HG03442 (cell line): Measurements from ENCODE around the gene ICAM2.
A peak's percentile ranks its signal among the peaks of the same experiment; 100 is the strongest.

Experiments
- ATAC-seq: cut with Tn5 transposase; IDR thresholded peaks from one replicate; pipeline ENCODE4 v1.9.1; 2021; ENCODE audit warnings: mild to moderate bottlenecking, moderate library complexity; ENCODE audit not compliant: unreplicated experiment

Gene ICAM2

GRCh38 chr17:64045176-64045575 is 24.7 kb upstream of the ICAM2 start:
- ATAC-seq: no peak

- no peak for ATAC-seq
Observed at GRCh38 chr17:64042700-64043485, 22.5 kb upstream of the ICAM2 start.

GRCh38 chr17:64041912-64042311 is 21.5 kb upstream of the ICAM2 start:
- ATAC-seq: no peak

GRCh38 chr17:64040206-64040605 is 19.8 kb upstream of the ICAM2 start:
- no peak for ATAC-seq

- ATAC-seq: no peak
Observed at GRCh38 chr17:64039106-64039400, 18.6 kb upstream of the ICAM2 start.

- no peak for ATAC-seq
Observed at GRCh38 chr17:64038331-64039105, 18.1 kb upstream of the ICAM2 start.

GRCh38 chr17:64037802-64038201 is 17.4 kb upstream of the ICAM2 start:
- no peak for ATAC-seq

- ATAC-seq: no peak
Observed at GRCh38 chr17:64037180-64037579, 16.7 kb upstream of the ICAM2 start.

GRCh38 chr17:64036198-64036922 is 15.9 kb upstream of the ICAM2 start:
- ATAC-seq: no peak

- no peak for ATAC-seq
Observed at GRCh38 chr17:64032081-64032480, 11.6 kb upstream of the ICAM2 start.

GRCh38 chr17:64028874-64029464 is 8.5 kb upstream of the ICAM2 start:
- no peak for ATAC-seq

GRCh38 chr17:64025732-64026294 is 5.4 kb upstream of the ICAM2 start:
- peak; percentile 75 for ATAC-seq

- ATAC-seq: no peak
Observed at GRCh38 chr17:64024781-64025731, 4.6 kb upstream of the ICAM2 start.

GRCh38 chr17:64024215-64024654 is 3.8 kb upstream of the ICAM2 start:
- ATAC-seq: no peak

GRCh38 chr17:64022611-64023063 is 2.2 kb upstream of the ICAM2 start:
- no peak for ATAC-seq

- peak; percentile 4 for ATAC-seq
Observed at GRCh38 chr17:64019551-64019961, 877 bp downstream of the ICAM2 start.

- ATAC-seq: no peak
Observed at GRCh38 chr17:64017381-64017980, 3.0 kb downstream of the ICAM2 start.

- ATAC-seq: no peak
Observed at GRCh38 chr17:64016974-64017373, 3.5 kb downstream of the ICAM2 start.

GRCh38 chr17:64016231-64016784 is 4.1 kb downstream of the ICAM2 start:
- no peak for ATAC-seq
